ENCODE data around the gene PIRT. TPM values are rescaled to one million over a fixed set of nuclear protein-coding genes. Genes with fewer than 3 reads are reported as not detected.

Gene PIRT
- total RNA-seq, 1 donor from 2014 or later: not detected

DNA sequence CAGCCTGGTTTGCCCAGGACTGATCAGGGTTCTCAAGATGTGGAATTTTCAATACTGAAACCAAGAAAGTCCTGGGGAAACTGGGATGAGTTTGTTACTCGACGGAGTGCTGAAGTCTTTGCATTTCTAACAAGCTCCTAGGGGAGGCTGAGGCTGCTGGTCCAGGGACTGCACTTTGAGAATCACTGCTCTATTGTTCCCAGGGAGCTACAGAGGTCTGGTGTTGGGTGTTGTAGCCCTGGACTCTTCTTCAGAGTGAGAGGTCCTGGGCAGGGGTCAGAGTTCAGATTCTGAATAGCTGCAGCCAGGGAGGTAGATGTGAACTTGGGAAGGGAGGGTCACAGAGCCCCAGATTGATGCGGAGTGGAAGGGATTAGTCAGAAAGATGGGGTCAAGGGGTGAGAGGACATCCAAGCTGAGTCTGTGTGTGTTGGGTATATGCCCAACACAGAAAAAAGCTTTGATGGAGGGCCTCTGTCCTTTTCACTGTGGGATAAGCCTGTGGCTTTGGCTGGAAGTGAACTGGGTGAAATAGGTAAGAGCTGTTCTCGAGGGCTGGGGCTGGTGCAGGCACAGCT lies 48.1 kb downstream of the PIRT start:
- no peak for DNase-seq (ENCODE audit: low read depth)

DNA sequence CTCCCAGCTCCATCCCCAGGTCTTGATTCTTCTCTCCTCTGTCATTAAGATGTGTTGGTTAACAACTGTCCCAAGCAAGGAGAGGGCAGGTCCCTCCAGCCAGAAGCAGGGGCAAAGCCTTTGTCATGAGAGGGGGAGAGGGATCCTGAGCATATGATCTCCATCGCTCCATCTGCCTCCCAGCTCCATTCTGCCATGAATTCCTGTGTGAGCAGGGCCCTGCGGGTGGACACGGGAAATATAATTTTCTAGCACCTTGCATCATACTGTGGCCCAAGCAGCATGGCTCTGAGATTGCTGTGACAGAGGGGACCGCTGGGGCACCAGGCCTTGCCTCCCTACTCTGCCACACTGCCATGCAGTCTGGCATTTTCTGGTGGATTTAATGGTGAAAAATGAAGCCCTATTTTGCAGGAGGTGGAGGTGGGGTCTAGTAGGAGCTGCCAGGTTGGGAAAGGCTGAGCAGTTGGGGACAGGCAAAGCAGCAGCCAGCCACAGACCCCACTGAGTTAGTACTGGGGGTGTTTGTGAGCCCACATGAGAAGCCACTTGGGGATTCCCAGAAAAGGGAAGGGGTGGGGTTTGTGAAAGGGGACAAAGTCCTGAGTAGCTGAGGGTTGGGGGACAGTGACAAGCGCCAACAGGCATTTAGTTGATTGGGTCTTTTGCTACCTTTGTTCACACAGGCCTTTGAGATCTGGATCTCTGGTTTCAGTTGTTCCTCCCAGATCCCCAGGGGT lies 50.4 kb downstream of the PIRT start:
- DNase-seq (ENCODE audit: low read depth): no peak

DNA sequence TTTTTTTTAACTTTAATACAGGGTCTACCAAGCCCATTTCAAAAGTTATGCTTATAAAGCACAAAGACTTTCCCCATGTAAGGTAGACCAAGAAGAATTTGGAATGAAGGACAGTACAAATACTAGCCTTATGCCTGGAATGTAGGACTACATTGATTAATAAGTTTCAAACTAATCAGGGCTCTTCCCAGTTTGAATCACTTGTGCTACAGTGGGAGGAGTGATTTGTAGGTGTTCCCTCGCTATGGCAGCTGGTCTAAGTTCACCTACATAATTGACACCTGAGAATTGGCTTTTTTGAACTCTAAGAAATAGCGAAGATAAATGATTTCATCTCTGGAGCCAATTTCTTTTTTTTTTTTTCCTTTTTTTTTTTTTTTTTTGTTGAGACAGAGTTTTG lies 52.6 kb downstream of the PIRT start:
- no peak for DNase-seq (ENCODE audit: low read depth)

DNA sequence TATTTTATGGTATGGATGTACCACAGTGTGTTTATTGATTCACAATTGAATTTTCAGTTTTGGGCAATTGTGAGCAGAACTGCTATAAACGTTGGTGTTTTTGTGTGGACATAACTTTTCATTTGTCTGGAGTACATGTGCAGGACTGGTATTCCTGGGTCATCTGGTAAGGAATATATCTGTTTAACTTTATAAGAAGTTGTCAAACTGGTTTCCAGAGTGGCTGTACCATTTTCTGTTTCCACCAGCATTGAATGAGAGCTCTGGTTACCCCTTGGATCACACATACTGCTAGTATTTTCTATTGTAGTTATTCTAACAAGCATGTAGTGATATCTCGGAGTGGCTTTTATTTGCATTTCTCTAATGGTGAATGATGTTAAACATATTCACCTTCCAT lies 58.3 kb downstream of the PIRT start:
- no peak for DNase-seq (ENCODE audit: low read depth)

DNA sequence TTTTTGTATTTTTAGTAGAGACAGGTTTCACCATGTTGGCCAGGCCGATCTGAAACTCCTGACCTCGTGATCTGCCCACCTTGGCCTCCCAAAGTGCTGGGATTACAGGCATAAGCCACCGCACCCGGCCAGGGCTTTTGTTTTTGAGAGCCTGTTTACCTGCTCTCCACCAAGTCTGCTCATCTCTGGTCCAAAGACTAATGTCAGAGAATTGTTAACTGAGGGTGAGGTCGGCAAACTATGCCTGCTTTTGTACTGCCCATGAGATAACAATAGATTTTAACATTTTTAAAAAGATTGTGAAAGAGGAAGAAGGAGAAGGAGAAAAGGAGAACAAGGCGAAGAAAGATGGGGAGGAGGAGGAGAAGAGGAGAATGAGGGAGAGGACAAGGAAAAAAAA lies 60.0 kb downstream of the PIRT start:
- DNase-seq (ENCODE audit: low read depth): no peak

DNA sequence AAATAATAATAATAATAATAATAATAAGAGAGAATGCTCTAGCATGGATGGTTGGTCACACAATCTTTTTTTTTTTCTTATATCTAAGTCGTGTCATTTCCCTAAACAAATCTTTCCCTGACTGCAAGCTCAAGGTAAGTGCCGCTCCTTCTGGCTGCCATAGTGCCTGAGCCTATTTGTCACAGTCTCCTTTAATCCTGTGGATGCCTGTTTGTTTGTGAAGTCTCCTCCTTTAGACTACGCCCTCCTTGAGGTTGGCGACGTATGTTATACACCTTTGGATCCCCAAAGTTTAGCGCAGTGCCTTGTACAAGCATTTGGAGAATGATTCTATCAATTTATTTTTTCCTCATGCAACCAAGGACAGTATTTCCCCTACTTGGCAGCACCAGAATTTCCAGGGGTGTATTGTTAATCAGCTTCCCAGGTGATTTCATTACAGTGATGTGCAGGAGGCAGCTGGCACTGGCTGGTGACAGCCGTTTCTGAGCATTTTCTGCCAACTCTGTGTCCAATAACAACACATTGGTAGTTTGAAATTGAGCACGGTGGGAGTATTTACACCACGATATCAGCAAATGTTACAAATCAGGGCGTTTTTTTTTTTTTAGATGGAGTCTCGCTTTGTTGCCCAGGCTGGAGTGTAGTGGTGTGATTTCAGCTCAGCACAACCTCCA lies 60.6 kb downstream of the PIRT start:
- DNase-seq (ENCODE audit: low read depth): no peak

DNA sequence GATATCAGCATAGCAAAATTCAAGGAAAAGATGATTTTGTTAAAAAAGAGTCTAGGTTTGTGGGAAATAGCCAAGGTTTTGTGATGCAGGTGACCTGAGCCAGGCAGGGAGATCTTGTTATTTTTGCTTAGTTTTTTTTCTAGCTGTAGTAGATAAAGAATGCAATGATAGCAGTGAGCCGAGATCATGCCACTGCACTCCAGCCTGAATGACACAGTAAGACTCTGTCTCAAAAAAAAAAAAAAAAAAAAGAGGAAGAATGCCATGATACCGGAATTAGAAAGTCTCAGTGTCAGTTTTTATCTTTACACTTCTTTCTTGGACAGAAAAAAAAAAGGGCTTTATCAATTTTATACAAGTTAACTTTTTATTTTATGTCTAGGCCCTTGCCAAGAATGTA lies 61.5 kb downstream of the PIRT start:
- DNase-seq (ENCODE audit: low read depth): no peak

DNA sequence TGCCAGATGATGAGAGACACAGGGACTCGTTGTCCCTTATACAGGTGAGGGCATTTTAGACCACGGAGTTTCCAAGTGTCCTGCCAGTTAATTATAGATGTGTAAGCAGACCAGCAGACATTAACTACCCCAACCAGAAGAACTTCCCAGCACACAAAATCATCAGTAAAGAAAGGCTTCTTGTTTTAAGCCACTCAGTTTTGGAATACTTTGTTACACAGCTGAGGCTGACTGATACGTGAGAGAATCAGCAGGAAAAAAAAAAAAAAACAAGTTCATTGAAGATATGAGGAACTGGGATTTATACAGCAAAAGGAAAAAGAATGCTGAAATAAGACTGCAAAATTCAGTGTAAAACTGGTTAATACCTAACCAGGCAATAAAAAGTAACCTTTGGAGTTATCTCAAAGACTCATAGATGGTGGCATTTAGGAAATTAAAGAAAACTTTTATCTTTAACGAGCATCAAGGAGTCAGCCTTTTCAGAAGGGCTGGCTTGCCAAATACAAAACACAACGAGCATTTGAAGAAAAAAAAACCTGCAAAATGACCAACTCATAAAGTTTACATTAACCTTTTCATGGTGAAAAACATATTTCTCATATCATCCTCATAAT lies 62.0 kb downstream of the PIRT start:
- DNase-seq (ENCODE audit: low read depth): no peak

DNA sequence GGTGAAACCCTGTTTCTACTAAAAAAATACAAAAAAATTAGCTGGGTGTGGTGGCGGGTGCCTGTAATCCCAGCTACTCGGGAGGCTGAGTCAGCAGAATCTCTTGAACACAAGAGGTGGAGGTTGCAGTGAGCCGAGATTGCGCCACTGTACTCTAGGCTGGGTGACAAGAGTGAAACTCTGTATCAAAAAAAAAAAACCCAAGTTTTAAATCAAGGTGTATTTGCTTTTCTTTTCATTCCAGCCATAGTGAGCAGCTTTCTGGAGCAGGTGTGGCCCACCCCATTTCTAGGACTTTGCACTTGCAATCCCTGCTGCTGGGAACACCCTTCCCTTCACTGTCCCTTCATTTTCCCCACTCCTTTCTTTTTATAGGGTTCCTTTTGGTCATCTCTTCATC lies 62.8 kb downstream of the PIRT start:
- no peak for DNase-seq (ENCODE audit: low read depth)

DNA sequence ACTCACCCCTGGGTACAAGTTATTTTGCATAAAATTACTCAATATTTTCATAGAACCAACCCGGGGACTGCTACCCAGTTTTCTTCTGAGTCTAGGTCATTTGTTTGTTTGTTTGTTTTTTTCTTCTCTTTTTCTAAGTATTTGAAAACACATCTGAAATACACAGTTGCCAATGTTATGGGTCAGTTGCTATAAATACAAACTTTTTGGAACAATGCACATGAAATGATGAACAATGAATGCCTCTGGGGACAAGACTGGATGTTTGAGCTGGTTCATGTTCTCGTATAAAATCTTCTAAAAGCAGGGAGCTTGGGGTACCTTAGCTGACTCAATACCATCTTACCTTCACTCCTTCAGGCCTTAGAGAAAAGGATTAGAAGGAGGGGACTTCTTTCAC lies 64.5 kb downstream of the PIRT start:
- DNase-seq (ENCODE audit: low read depth): no peak

Other genes starting within 250 kb of the PIRT start
- 0.30 TPM in 1 of 2 replicates, not detected in the other for gene MYH3, start 180.8 kb downstream of the PIRT start, total RNA-seq
- gene SCO1, start 140.6 kb downstream of the PIRT start, total RNA-seq: 39.1 and 48.5 TPM in 2 replicates
- gene ADPRM, start 140.5 kb downstream of the PIRT start, total RNA-seq: 13.3 and 18.9 TPM in 2 replicates
- 1.6 and 1.9 TPM in 2 replicates for gene TMEM220, start 108.1 kb downstream of the PIRT start, total RNA-seq
- not detected in 2 replicates for gene TMEM238L, start 34.0 kb downstream of the PIRT start, total RNA-seq

Measured in renal cortical epithelial cell (primary cell).